GM12873 (cell line): ENCODE data around the gene NEB.

Experiments
- CTCF ChIP-seq: IDR thresholded peaks from 2 replicates; pipeline ENCODE4 v1.5.1; 2012; ENCODE audit warnings: low read depth, mild to moderate bottlenecking, moderate library complexity, low read length, control low read depth; ENCODE audit not compliant: insufficient read depth; ENCODE audit errors: missing control alignments

The NEB gene

GRCh38 chr2:151757861-151758260 is 23.6 kb upstream of the NEB start:
- no peak for TF ChIP-seq CTCF

GRCh38 chr2:151756820-151757219 is 22.5 kb upstream of the NEB start:
- no peak for TF ChIP-seq CTCF

GRCh38 chr2:151754253-151754897 is 20.1 kb upstream of the NEB start:
- TF ChIP-seq CTCF, result no peak

- no peak for TF ChIP-seq CTCF
Observed at GRCh38 chr2:151753540-151753939, 19.3 kb upstream of the NEB start.

GRCh38 chr2:151730262-151730975 is 3.9 kb downstream of the NEB start:
- no peak for TF ChIP-seq CTCF

- TF ChIP-seq CTCF, result no peak
Observed at GRCh38 chr2:151729837-151730236, 4.4 kb downstream of the NEB start.

- no peak for TF ChIP-seq CTCF
Observed at GRCh38 chr2:151729415-151729811, 4.9 kb downstream of the NEB start.
